ACC112 (cell line): ENCODE data around the gene ATF6B.

Experiments
- H2AFZ ChIP-seq: fragments of 200-600 bp; sonication (generic); one replicate; pipeline ENCODE4 v1.6.0; 2017; ENCODE audit warnings: antibody characterized with exemption, low read length; ENCODE audit not compliant: unreplicated experiment
- H3K27ac ChIP-seq: fragments of 200-600 bp; sonication (generic); 2 replicates; pipeline ENCODE4 v1.5.1; 2014; ENCODE audit warnings: low read depth, mild to moderate bottlenecking, antibody characterized with exemption, low read length, moderate library complexity
- H3K27me3 ChIP-seq: fragments of 200-600 bp; sonication (generic); 2 replicates; pipeline ENCODE4 v1.6.1; 2014; ENCODE audit warnings: mild to moderate bottlenecking, antibody characterized with exemption, low read length, moderate library complexity, mixed read lengths; ENCODE audit not compliant: insufficient read depth
- H3K36me3 ChIP-seq: fragments of 200-600 bp; sonication (generic); 2 replicates; pipeline ENCODE4 v1.6.1; 2016; ENCODE audit warnings: mild to moderate bottlenecking, antibody characterized with exemption, low read length, moderate library complexity, mixed read lengths; ENCODE audit not compliant: insufficient read depth
- H3K4me1 ChIP-seq: fragments of 200-600 bp; sonication (generic); one replicate; pipeline ENCODE4 v1.6.1; 2016; ENCODE audit warnings: low read length, mixed read lengths; ENCODE audit not compliant: insufficient read depth, unreplicated experiment, control insufficient read depth
- H3K4me3 ChIP-seq: fragments of 200-600 bp; sonication (generic); 2 replicates; pipeline ENCODE4 v1.5.1; 2014; ENCODE audit warnings: mild to moderate bottlenecking, low read depth, low read length
- H3K79me2 ChIP-seq: fragments of 200-600 bp; sonication (generic); one replicate; pipeline ENCODE4 v1.6.0; 2016; ENCODE audit warnings: low read length; ENCODE audit not compliant: control insufficient read depth, unreplicated experiment, insufficient read depth

Gene ATF6B

GRCh38 chr6:32114796-32115195 is 13.2 kb downstream of the ATF6B start:
- Histone ChIP-seq H3K36me3 (peaks cover 7% of the 10 kb centered on the region; the same call in 1 of the 2 replicates), H3K4me3 (peak overlapping the region; percentile 22; the same call in 1 of the 2 replicates), H3K4me1 (peaks cover 38% of the 10 kb centered on the region), H3K27ac (peak overlapping the region; percentile 95), H3K79me2 (no peaks in the 10 kb centered on the region), H3K27me3 (no peaks in the 10 kb centered on the region), H2AFZ (no peak overlapping the region)

GRCh38 chr6:32113386-32114352 is 14.4 kb downstream of the ATF6B start:
- peaks cover 47% of the 10 kb centered on the region for H3K4me1 ChIP-seq
- H3K79me2 ChIP-seq, result no peaks in the 10 kb centered on the region
- no peak overlapping the region for H2AFZ ChIP-seq
- peaks cover 7% of the 10 kb centered on the region; the same call in 1 of the 2 replicates for H3K36me3 ChIP-seq
- H3K27ac ChIP-seq, result peak overlapping the region; percentile 95
- H3K4me3 ChIP-seq, result no peak overlapping the region
- no peaks in the 10 kb centered on the region for H3K27me3 ChIP-seq

- Histone ChIP-seq H3K36me3 (peaks cover 7% of the 10 kb centered on the region; the same call in 1 of the 2 replicates), H3K27me3 (no peaks in the 10 kb centered on the region), H3K79me2 (no peaks in the 10 kb centered on the region), H2AFZ (no peak overlapping the region), H3K4me1 (peaks cover 59% of the 10 kb centered on the region), H3K27ac (no peak overlapping the region; the same call in 1 of the 2 replicates), H3K4me3 (no peak overlapping the region)
Observed at GRCh38 chr6:32112431-32112980, 15.5 kb downstream of the ATF6B start.

- Histone ChIP-seq H3K4me1 (peaks cover 68% of the 10 kb centered on the region), H3K79me2 (no peaks in the 10 kb centered on the region), H3K36me3 (no peaks in the 10 kb centered on the region)
Observed at GRCh38 chr6:32111424-32112066, 16.5 kb downstream of the ATF6B start.

GRCh38 chr6:32110632-32111031 is 17.4 kb downstream of the ATF6B start:
- H3K27me3 ChIP-seq, result no peaks in the 10 kb centered on the region
- H3K36me3 ChIP-seq, result no peaks in the 10 kb centered on the region
- H2AFZ ChIP-seq, result no peak overlapping the region
- no peak overlapping the region for H3K4me3 ChIP-seq
- peaks cover 61% of the 10 kb centered on the region for H3K4me1 ChIP-seq
- H3K27ac ChIP-seq, result no peak overlapping the region
- H3K79me2 ChIP-seq, result no peaks in the 10 kb centered on the region

More at GRCh38 chr6:32111424-32112066, 16.5 kb downstream of the ATF6B start:
- no peak overlapping the region for H2AFZ ChIP-seq
- no peak overlapping the region for H3K4me3 ChIP-seq
- H3K27me3 ChIP-seq, result no peaks in the 10 kb centered on the region
- no peak overlapping the region; the same call in 1 of the 2 replicates for H3K27ac ChIP-seq

GRCh38 chr6:32109765-32110160 is 18.3 kb downstream of the ATF6B start:
- Histone ChIP-seq H3K36me3 (no peaks in the 10 kb centered on the region), H3K4me1 (peaks cover 54% of the 10 kb centered on the region), H3K79me2 (no peaks in the 10 kb centered on the region), H3K4me3 (no peak overlapping the region), H3K27me3 (no peaks in the 10 kb centered on the region), H3K27ac (no peak overlapping the region), H2AFZ (no peak overlapping the region)

- H2AFZ ChIP-seq, result no peak within 1 kb of the TSS
- peaks cover 49% of the 10 kb centered on the region for H3K4me1 ChIP-seq
- H3K27me3 ChIP-seq, result no peaks in the 10 kb centered on the region
- peak within 1 kb of the TSS; percentile 69 for H3K27ac ChIP-seq
- H3K79me2 ChIP-seq, result no peaks in the 10 kb centered on the region
- peak within 1 kb of the TSS; percentile 66 for H3K4me3 ChIP-seq
- no peaks in the 10 kb centered on the region for H3K36me3 ChIP-seq
Observed at GRCh38 chr6:32109114-32109764, 18.8 kb downstream of the ATF6B start, which contains the start of gene TNXB. Gene TNXB, minus strand, starts transcription at chr6:32109338. Its CDS starts 11,140 bp downstream, at chr6:32098198.

GRCh38 chr6:32108727-32109113 is 19.3 kb downstream of the ATF6B start:
- Histone ChIP-seq H3K79me2 (no peaks in the 10 kb centered on the region), H3K36me3 (no peaks in the 10 kb centered on the region), H2AFZ (no peak overlapping the region), H3K27ac (peak overlapping the region; percentile 69; the same call in 1 of the 2 replicates), H3K4me3 (peak overlapping the region; percentile 66), H3K27me3 (no peaks in the 10 kb centered on the region), H3K4me1 (peaks cover 46% of the 10 kb centered on the region)

GRCh38 chr6:32108094-32108627 is 19.9 kb downstream of the ATF6B start:
- H3K27ac ChIP-seq, result peak overlapping the region; percentile 69
- no peaks in the 10 kb centered on the region for H3K79me2 ChIP-seq
- no peak overlapping the region for H2AFZ ChIP-seq
- peak overlapping the region; percentile 66 for H3K4me3 ChIP-seq
- no peaks in the 10 kb centered on the region for H3K36me3 ChIP-seq
- peaks cover 41% of the 10 kb centered on the region for H3K4me1 ChIP-seq
- no peaks in the 10 kb centered on the region for H3K27me3 ChIP-seq

GRCh38 chr6:32107406-32107805 is 20.6 kb downstream of the ATF6B start:
- H3K27me3 ChIP-seq, result no peaks in the 10 kb centered on the region
- peak overlapping the region; percentile 69 for H3K27ac ChIP-seq
- H2AFZ ChIP-seq, result no peak overlapping the region
- peak overlapping the region; percentile 66 for H3K4me3 ChIP-seq
- no peaks in the 10 kb centered on the region for H3K36me3 ChIP-seq
- no peaks in the 10 kb centered on the region for H3K79me2 ChIP-seq
- H3K4me1 ChIP-seq, result peaks cover 36% of the 10 kb centered on the region
